Measurements from ENCODE around the gene PTGIS. TPM values are rescaled to one million over a fixed set of nuclear protein-coding genes. Genes with fewer than 3 reads are reported as not detected.

The PTGIS gene
- total and polyA plus RNA-seq, 2 experiments from 2014 or later: 109 to 192 TPM

- H3F3A ChIP-seq (ENCODE audit: insufficient read depth): no peaks in the 10 kb centered on the region
- H3K27me3 ChIP-seq (replicated peaks; ENCODE audit: insufficient read depth): peaks cover 69% of the 10 kb centered on the region
- H3K79me2 ChIP-seq (ENCODE audit: insufficient read depth): no peaks in the 10 kb centered on the region
- H3K27ac ChIP-seq: no peak overlapping the region
- H3K9ac ChIP-seq: no peak overlapping the region
- H2AFZ ChIP-seq: no peak overlapping the region
- H3K36me3 ChIP-seq (ENCODE audit: low read depth): no peaks in the 10 kb centered on the region
- H3K9me2 ChIP-seq (ENCODE audit: insufficient read depth): no peaks in the 10 kb centered on the region
- H3K9me3 ChIP-seq (ENCODE audit: low read depth): no peaks in the 10 kb centered on the region
- no peak overlapping the region for H3K4me2 ChIP-seq (ENCODE audit: unreplicated experiment)
- WGBS, 2 experiments (ENCODE audit: low coverage in 1 of 2, low lambda C conversion rate in 2 of 2, missing lambda C conversion rate in 2 of 2): 61 to 63% methylated on average over 6 of the region's 6 CpGs
- H3K4me1 ChIP-seq (ENCODE audit: insufficient read depth): no peaks in the 10 kb centered on the region
- no peaks in the 10 kb centered on the region for H4K20me1 ChIP-seq (ENCODE audit: insufficient read depth)
- no peak overlapping the region for H3K4me3 ChIP-seq
- DNase-seq: no peak
- no peak for TF ChIP-seq EZH2 (IDR thresholded peaks at IDR 0.05; ENCODE audit: insufficient read depth, poor library complexity, severe bottlenecking)
- no peak for TF ChIP-seq EZH2phosphoT487 (IDR thresholded peaks at IDR 0.05; ENCODE audit: insufficient read depth, low read depth)
- in situ Hi-C loops (cut with MboI): no loop called here
Measured at GRCh38 chr20:49470922-49471321, 97.0 kb downstream of the PTGIS start.

GRCh38 chr20:49469060-49469459 lies 98.9 kb downstream of the PTGIS start:
- no peak overlapping the region for H3K4me2 ChIP-seq (ENCODE audit: unreplicated experiment)
- no peaks in the 10 kb centered on the region for H3K9me3 ChIP-seq (ENCODE audit: low read depth)
- TF ChIP-seq EZH2phosphoT487 (IDR thresholded peaks at IDR 0.05; ENCODE audit: insufficient read depth, low read depth) (no peak), EZH2 (IDR thresholded peaks at IDR 0.05; ENCODE audit: insufficient read depth, poor library complexity, severe bottlenecking) (no peak)
- in situ Hi-C loops (cut with MboI): no loop called here
- H3K9ac ChIP-seq: no peak overlapping the region
- H4K20me1 ChIP-seq (ENCODE audit: insufficient read depth): no peaks in the 10 kb centered on the region
- no peaks in the 10 kb centered on the region for H3K9me2 ChIP-seq (ENCODE audit: insufficient read depth)
- 62 to 65% methylated on average over 6 of the region's 6 CpGs for WGBS, 2 experiments (ENCODE audit: low coverage in 1 of 2, low lambda C conversion rate in 2 of 2, missing lambda C conversion rate in 2 of 2)
- H2AFZ ChIP-seq: no peak overlapping the region
- H3K4me3 ChIP-seq: no peak overlapping the region
- peaks cover 58% of the 10 kb centered on the region for H3K27me3 ChIP-seq (replicated peaks; ENCODE audit: insufficient read depth)
- H3K27ac ChIP-seq: no peak overlapping the region
- no peaks in the 10 kb centered on the region for H3K79me2 ChIP-seq (ENCODE audit: insufficient read depth)
- no peaks in the 10 kb centered on the region for H3F3A ChIP-seq (ENCODE audit: insufficient read depth)
- DNase-seq: no peak
- no peaks in the 10 kb centered on the region for H3K36me3 ChIP-seq (ENCODE audit: low read depth)
- no peaks in the 10 kb centered on the region for H3K4me1 ChIP-seq (ENCODE audit: insufficient read depth)

- Histone ChIP-seq H3K9ac (no peak overlapping the region), H3K36me3 (ENCODE audit: low read depth) (no peaks in the 10 kb centered on the region), H3K27me3 (replicated peaks; ENCODE audit: insufficient read depth) (peaks cover 57% of the 10 kb centered on the region), H3K4me3 (no peak overlapping the region), H3K9me2 (ENCODE audit: insufficient read depth) (no peaks in the 10 kb centered on the region), H3K4me1 (ENCODE audit: insufficient read depth) (no peaks in the 10 kb centered on the region), H3K79me2 (ENCODE audit: insufficient read depth) (no peaks in the 10 kb centered on the region), H3K4me2 (ENCODE audit: unreplicated experiment) (no peak overlapping the region), H3F3A (ENCODE audit: insufficient read depth) (no peaks in the 10 kb centered on the region), H2AFZ (no peak overlapping the region), H4K20me1 (ENCODE audit: insufficient read depth) (no peaks in the 10 kb centered on the region), H3K27ac (no peak overlapping the region), H3K9me3 (ENCODE audit: low read depth) (no peaks in the 10 kb centered on the region)
- in situ Hi-C loops (cut with MboI): no loop called here
- TF ChIP-seq EZH2phosphoT487 (IDR thresholded peaks at IDR 0.05; ENCODE audit: insufficient read depth, low read depth): no peak
- no peak for TF ChIP-seq EZH2 (IDR thresholded peaks at IDR 0.05; ENCODE audit: insufficient read depth, poor library complexity, severe bottlenecking)
- DNase-seq: no peak
- WGBS, 2 experiments (ENCODE audit: low coverage in 1 of 2, low lambda C conversion rate in 2 of 2, missing lambda C conversion rate in 2 of 2): 66 to 68% methylated on average over 6 to 7 of the region's 7 CpGs
Measured at GRCh38 chr20:49468412-49468811, 99.5 kb downstream of the PTGIS start.

GRCh38 chr20:49466114-49466912 lies 101.6 kb downstream of the PTGIS start:
- no peak overlapping the region for H3K4me3 ChIP-seq
- H3K27me3 ChIP-seq (replicated peaks; ENCODE audit: insufficient read depth): peaks cover 57% of the 10 kb centered on the region
- TF ChIP-seq EZH2 (IDR thresholded peaks at IDR 0.05; ENCODE audit: insufficient read depth, poor library complexity, severe bottlenecking) (no peak), EZH2phosphoT487 (IDR thresholded peaks at IDR 0.05; ENCODE audit: insufficient read depth, low read depth) (no peak)
- in situ Hi-C loops (cut with MboI): no loop called here
- H3K4me1 ChIP-seq (ENCODE audit: insufficient read depth): no peaks in the 10 kb centered on the region
- H3K9me3 ChIP-seq (ENCODE audit: low read depth): no peaks in the 10 kb centered on the region
- DNase-seq: no peak
- H4K20me1 ChIP-seq (ENCODE audit: insufficient read depth): no peaks in the 10 kb centered on the region
- WGBS, 2 experiments (ENCODE audit: low coverage in 1 of 2, low lambda C conversion rate in 2 of 2, missing lambda C conversion rate in 2 of 2): 73 to 75% methylated on average over 8 of the region's 8 CpGs
- no peak overlapping the region for H2AFZ ChIP-seq
- no peaks in the 10 kb centered on the region for H3K79me2 ChIP-seq (ENCODE audit: insufficient read depth)
- no peaks in the 10 kb centered on the region for H3K9me2 ChIP-seq (ENCODE audit: insufficient read depth)
- H3K36me3 ChIP-seq (ENCODE audit: low read depth): no peaks in the 10 kb centered on the region
- H3K27ac ChIP-seq: no peak overlapping the region
- no peaks in the 10 kb centered on the region for H3F3A ChIP-seq (ENCODE audit: insufficient read depth)
- H3K9ac ChIP-seq: no peak overlapping the region
- no peak overlapping the region for H3K4me2 ChIP-seq (ENCODE audit: unreplicated experiment)
